GM21619 (cell line): ENCODE results near the gene FRS2.
"Not testable (repeated sequence)": the region's sequence is repeated elsewhere in the genome, so short reads cannot be mapped to it uniquely, and the experiment has no call there.

Experiments used
- ATAC-seq: cut with Tn5 transposase; IDR thresholded peaks from one replicate; pipeline ENCODE4 v1.9.1; 2021; ENCODE audit not compliant: unreplicated experiment

FRS2 gene

GRCh38 chr12:69470189-69471075, at the start of gene FRS2:
FRS2 (plus strand) TSS chr12:69470388; CDS start chr12:69569031, 98,643 bp downstream.
- ATAC-seq, result peak; percentile 97

- no peak for ATAC-seq
Observed at GRCh38 chr12:69421548-69421947, 48.6 kb upstream of the FRS2 start.

GRCh38 chr12:69423037-69423905, 46.9 kb upstream of the FRS2 start:
- ATAC-seq, result no peak

GRCh38 chr12:69425417-69425816, 44.8 kb upstream of the FRS2 start:
- no peak for ATAC-seq

GRCh38 chr12:69428351-69429073, 41.7 kb upstream of the FRS2 start:
- no peak for ATAC-seq

DNA sequence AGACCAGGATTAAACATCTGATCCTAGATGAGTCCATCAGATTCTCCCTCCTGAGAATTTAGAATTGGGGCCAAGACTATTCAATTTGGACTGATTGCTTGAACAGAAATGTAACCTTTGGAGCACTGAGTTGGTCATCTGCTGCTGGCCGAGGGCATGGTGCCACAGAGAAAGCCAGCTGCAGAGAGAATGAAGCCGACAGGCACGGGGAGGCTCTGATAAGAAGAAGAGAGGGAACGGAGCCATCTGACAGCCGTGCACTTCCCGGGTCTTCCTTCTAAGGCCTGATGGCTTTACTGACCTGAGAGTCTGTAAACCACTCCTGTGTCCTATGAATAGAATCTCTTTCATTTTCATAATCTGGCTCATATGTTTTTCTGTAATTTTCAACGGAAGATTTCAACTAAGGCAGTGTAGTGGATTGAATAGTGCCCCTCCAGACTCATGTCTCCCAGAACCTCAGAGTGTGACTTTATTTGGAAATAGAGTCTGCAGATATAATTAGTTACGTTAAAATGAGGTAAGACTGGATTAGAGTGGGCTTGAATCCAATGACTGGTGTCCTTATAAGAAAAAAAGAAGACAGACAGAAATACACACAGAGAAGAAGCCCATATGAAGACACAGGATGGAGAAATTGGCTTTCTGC, 39.1 kb upstream of the FRS2 start:
- ATAC-seq, result no peak

DNA sequence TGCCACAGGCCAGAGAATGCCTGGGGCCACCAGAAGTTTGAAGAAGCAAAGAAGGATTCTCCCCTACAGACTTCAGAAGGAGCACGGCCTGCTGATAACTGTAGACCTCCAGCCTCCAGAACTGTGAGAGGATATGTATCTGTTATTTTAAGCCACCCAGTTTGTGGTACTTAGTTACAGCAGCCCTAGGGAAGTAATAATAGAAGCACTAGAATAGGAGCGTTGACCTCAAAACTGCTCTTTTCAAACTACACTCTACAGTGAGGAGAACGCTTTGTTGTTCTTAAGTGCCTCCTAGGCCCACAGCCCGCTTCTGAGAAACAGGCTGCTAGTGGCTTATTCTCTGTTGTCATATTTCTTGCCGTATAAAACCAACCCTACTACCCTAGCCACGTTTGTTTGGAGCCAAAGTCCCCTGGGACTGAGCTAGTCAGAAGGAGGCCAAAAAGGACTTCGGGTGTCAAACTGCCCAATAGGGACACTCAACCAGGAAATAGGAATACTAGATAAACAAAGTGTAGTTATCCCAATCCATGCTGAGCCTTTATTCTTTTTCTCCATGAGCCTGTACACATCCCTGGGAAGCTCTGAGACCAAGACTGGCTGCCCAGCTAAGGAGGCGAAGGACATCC, 38.5 kb upstream of the FRS2 start:
- no peak for ATAC-seq

GRCh38 chr12:69433653-69434052, 36.5 kb upstream of the FRS2 start:
- no peak for ATAC-seq

DNA sequence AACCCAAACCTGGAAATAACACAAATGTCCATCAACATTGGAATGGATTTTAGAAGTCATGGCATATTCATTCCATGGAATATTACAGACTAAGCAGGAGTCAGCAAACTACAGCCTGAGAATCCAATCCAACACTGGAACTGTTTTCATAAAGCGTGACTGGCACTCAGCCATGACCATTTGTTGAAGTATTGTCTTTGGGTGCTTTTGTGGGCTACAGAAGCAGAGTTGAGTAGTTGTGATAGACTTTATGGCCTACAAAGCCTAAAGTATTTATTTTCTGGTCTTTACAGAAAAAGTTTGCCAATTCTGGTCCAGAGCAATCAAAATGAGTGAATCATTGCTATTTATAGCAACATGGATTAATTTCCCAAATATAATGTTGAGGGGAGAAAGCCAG, 34.5 kb upstream of the FRS2 start:
- no peak for ATAC-seq

GRCh38 chr12:69437073-69437472, 33.1 kb upstream of the FRS2 start:
- ATAC-seq, result no peak

GRCh38 chr12:69438539-69438938, 31.6 kb upstream of the FRS2 start:
- no peak for ATAC-seq

DNA sequence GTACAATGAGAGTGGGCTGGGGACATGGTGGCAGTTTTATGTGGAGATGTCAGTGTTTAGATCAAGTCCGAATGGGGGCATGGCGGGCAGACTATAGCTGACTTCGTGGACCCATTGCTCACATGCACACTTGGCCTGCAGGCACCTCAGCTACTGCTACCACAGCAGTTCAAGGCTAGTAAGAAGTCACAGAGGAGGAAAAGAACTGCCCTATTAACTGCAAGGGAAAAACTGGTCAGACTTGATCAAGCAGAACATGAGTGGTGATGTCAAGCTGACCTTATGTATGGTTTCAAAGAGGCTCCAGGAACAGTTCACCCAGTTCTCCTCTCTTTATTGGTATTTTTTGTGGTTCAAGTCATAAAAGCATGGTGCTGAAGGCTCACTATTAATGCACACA, 30.2 kb upstream of the FRS2 start:
- no peak for ATAC-seq

DNA sequence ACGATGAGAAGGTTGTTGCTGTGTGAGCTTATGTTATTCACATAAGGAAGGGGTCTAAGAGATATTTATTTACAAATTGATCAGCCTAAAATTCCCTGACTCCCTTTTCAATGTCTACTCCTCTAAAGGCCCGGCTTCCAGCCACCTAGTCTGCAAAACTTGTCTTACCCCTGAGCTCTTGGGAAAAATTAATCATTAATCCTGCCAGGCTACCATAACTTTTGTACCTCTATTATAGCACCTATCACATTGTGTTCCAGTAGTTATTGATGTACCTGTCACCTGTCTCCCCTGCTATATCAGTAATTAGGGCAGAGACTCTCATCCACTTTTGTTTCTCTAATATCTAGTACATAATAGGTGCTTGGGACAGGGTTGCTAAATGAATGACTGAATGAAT, 29.3 kb upstream of the FRS2 start:
- ATAC-seq, result no peak

DNA sequence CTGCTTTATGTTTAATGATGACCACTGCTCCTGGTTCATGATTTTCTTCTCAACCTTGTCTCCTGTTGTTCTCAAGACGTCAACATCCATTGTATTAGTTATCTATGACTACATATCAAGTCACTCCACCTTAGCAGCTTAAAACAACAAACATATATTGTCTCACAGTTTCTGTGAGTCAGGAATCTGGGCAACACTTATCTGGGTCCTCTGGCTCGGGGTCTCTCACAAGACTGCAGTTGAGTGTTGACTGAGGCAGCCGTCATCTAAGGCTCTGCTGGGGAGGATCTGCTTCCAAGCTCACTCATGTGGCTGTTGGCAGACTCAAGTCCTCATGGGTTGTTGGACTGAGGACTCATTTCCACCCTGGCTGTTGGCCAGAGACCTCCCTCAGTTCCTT, 27.3 kb upstream of the FRS2 start:
- ATAC-seq, result no peak

GRCh38 chr12:69443916-69444315, 26.3 kb upstream of the FRS2 start:
- ATAC-seq, result no peak

DNA sequence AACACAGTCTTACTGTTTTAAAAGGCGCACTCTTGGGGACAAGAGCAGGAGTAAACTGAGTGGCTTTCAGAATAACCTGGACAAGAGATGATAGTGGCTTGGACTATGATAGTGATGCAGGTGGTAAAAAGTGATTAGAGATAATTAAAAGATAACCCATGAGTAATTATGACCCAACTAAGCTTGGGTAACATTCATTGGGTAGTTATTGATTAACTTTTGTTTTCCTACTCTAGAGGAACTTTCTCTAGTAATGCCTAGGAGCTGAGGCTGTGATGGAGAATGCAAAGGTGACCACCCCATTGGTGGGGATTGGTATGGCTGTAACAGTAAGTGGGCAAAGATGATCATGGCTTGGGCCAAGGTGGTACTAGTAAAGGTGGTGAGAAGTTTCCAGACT, 22.3 kb upstream of the FRS2 start:
- ATAC-seq, result no peak

DNA sequence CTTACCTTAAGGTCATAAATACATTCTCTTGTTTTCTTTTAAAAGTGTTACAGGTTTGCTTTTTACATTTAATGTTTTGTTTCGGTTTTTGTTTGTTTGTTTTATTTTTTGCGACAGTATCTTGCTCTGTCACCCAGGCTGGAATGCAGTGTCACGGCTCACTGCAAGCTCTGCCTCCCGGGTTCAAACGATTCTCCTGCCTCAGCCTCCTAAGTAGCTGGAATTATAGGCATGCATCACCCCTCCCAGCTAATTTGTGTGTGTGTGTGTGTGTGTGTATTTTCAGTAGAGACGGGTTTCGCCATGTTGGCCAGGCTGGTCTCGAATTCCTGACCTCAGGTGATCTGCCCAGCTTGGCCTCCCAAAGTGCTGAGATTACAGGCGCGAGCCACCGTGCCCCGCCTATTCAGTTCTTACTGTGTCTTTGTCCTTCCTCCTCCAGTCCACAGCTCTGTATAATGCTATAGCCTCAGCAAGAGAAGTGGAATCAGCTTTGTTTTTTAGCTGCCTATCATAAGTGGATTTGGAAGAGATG, 17.5 kb upstream of the FRS2 start:
- not testable (repeated sequence) for ATAC-seq

DNA sequence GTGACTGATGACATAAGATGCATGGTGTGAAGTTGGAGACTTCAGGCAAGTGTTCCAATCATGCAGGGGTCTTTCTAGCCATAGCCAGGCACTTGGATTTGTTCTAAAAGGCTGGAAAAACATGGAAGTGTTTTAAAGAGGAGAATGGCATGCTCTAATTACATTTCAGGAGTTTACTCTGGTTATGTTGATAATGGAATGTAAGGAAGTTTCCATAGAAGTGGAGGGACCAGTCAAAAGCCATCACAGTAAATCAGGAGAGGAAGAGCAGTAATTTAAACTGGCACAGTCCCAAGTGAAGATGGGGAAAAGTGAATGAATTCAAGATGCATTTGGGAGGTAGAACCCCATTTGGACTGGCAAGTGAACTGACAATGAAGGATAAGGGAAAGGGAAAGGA, 13.9 kb upstream of the FRS2 start:
- ATAC-seq, result no peak

- no peak for ATAC-seq
Observed at GRCh38 chr12:69457433-69457832, 12.8 kb upstream of the FRS2 start.

- ATAC-seq, result no peak
Observed at GRCh38 chr12:69459477-69459876, 10.7 kb upstream of the FRS2 start.
